Neutrophil (primary cell): ENCODE results near the gene NOP9.

ENCODE experiments used
- H3K27ac ChIP-seq: fragments of 200-600 bp; sonication (generic); 2 replicates; pipeline ENCODE4 v1.5.1; 2016; ENCODE audit warnings: mild to moderate bottlenecking, moderate library complexity
- H3K27me3 ChIP-seq: fragments of 200-600 bp; sonication (generic); 2 replicates; pipeline ENCODE4 v1.6.0; 2016; ENCODE audit warnings: mild to moderate bottlenecking
- H3K36me3 ChIP-seq: fragments of 200-600 bp; sonication (generic); 2 replicates; pipeline ENCODE4 v1.5.1; 2017
- H3K4me1 ChIP-seq, 2 experiments: fragments of 200-600 bp in 1 of 2; sonication (generic) in 1 of 2; 1 replicate in 1 of 2; 2 replicates in 1 of 2; pipeline versions ENCODE4 v1.5.1 to v1.6.1; 2013 to 2016; ENCODE audit warnings: low read depth in 1 of 2, low read length in 1 of 2, mild to moderate bottlenecking in 1 of 2, moderate library complexity in 1 of 2; ENCODE audit not compliant: control insufficient read depth in 1 of 2, insufficient read depth in 1 of 2
- H3K4me3 ChIP-seq, 2 experiments: fragments of 200-600 bp in 1 of 2; sonication (generic) in 1 of 2; 1 replicate in 1 of 2; 2 replicates in 1 of 2; pipeline ENCODE4 v1.5.1; 2013 to 2016; ENCODE audit warnings: low read depth in 1 of 2, low read length in 1 of 2, mild to moderate bottlenecking in 1 of 2, moderate library complexity in 1 of 2
- H3K9me3 ChIP-seq: fragments of 200-600 bp; sonication (generic); 2 replicates; pipeline ENCODE4 v1.5.1; 2016
- TF ChIP-seq, protein P1 (sequence below): fragments of 200-600 bp; sonication (generic); IDR thresholded peaks from 2 replicates; pipeline ENCODE4 v1.5.1; 2016; ENCODE audit warnings: antibody characterized with exemption

Gene NOP9

DNA sequence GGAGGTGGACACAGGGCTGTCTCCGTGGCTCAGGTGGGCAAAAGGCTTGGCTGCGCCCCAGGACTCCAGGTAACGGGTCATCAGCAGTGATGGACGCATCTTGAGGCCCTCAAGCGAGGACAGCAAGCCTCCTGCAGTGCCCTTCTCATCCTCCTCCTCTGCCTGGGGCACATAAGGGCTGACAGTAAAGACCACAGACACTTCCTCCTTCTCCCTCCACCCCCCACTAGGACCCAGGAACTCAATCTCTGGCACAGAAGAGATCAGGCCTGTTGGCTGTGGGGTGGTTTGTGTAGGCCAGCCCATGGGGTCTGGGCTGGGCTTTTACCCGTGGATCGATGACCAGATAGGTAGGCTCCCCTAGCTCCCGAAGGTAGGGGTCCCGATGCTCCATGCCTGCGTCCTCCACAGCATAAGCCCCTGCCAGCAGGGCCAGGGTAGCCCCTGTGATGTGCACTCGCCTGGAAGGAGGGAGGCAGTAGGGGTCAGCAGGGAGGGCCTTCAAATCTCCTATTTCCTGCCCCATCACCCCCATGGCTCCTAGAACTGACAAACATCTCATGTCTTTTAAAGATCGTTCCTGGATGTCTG lies 29.5 kb downstream of the NOP9 start:
- Histone ChIP-seq H3K27ac (peak overlapping the region; percentile 91), H3K9me3 (no peaks in the 10 kb centered on the region), H3K36me3 (peaks cover 5% of the 10 kb centered on the region), H3K4me1 (peaks cover 93 to 94% of the 10 kb centered on the region in 2 experiments), H3K4me3 (peak overlapping the region in 1 of 2 experiments; percentile 36), H3K27me3 (peaks cover 4% of the 10 kb centered on the region)
- TF ChIP-seq, protein P1, sequence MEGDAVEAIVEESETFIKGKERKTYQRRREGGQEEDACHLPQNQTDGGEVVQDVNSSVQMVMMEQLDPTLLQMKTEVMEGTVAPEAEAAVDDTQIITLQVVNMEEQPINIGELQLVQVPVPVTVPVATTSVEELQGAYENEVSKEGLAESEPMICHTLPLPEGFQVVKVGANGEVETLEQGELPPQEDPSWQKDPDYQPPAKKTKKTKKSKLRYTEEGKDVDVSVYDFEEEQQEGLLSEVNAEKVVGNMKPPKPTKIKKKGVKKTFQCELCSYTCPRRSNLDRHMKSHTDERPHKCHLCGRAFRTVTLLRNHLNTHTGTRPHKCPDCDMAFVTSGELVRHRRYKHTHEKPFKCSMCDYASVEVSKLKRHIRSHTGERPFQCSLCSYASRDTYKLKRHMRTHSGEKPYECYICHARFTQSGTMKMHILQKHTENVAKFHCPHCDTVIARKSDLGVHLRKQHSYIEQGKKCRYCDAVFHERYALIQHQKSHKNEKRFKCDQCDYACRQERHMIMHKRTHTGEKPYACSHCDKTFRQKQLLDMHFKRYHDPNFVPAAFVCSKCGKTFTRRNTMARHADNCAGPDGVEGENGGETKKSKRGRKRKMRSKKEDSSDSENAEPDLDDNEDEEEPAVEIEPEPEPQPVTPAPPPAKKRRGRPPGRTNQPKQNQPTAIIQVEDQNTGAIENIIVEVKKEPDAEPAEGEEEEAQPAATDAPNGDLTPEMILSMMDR = no peak

DNA sequence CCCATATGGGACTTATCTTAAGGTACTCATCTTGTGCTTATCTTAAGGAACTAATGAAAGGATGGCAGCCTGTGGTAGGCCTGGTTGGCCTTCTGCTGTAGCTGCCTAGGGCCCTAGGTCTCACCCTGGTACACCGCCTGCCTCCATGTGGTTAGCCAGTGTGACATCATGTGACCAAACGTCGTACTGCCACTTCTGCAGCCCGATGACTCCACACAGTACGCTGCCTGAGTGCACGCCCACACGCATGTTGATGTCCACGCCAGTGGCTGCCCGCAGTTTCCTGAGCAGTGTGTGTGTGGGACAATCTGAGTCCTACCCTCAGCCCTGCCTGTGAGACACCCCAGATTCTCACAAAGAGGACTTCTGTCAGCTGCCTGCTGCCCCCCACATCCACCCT lies 30.1 kb downstream of the NOP9 start:
- TF ChIP-seq, protein P1 = no peak
- H3K4me3 ChIP-seq = peak overlapping the region in 1 of 2 experiments; percentile 9
- H3K27ac ChIP-seq = peak overlapping the region; percentile 91
- H3K27me3 ChIP-seq = peaks cover 10% of the 10 kb centered on the region
- no peaks in the 10 kb centered on the region for H3K9me3 ChIP-seq
- peaks cover 5% of the 10 kb centered on the region for H3K36me3 ChIP-seq
- peaks cover 98 to 99% of the 10 kb centered on the region in 2 experiments for H3K4me1 ChIP-seq

DNA sequence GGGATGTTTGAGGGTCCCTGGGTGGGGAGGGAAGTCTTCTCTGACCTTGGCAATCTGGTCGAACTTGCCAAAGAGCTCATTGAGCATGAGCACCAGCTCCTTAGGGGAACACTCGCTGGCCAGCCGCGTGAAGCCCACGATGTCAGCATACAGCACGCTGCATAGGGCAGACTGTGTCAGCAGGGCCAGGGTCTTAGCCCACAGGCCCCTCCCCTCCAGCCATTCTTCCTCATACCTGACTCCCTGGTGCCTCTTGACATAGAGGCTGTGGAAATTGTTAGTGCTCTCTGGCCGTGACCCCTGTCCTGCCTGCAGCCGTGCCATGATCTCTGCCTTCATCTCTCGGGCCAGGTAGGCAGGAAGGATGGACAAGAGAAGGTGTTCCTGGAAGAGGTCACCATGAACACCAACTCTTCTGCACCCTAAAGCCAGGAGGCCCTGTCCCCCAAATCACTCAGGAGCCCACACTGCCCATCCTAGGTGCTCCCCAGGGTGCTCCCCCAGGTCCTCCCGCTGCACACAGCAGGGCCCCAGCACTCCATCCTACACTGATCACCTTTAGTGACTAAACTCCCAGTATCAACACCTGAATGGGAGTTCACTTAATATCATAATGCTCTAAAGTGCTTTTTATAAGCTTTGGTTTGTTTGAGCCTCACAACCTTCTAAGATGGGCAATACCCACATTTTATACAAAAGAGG lies 31.5 kb downstream of the NOP9 start:
- Histone ChIP-seq H3K27me3 (peaks cover 17% of the 10 kb centered on the region), H3K4me1 (peaks cover 99 to 100% of the 10 kb centered on the region in 2 experiments), H3K9me3 (no peaks in the 10 kb centered on the region), H3K36me3 (peaks cover 5% of the 10 kb centered on the region), H3K27ac (peak overlapping the region; percentile 91), H3K4me3 (peak overlapping the region in 1 of 2 experiments; percentile 72)
- TF ChIP-seq, protein P1 = no peak

- Histone ChIP-seq H3K4me1 (peaks cover 99 to 100% of the 10 kb centered on the region in 2 experiments), H3K27ac (peak overlapping the region; percentile 91), H3K27me3 (peaks cover 17% of the 10 kb centered on the region), H3K4me3 (peak overlapping the region; percentile 65 to 72), H3K36me3 (peaks cover 12% of the 10 kb centered on the region), H3K9me3 (no peaks in the 10 kb centered on the region)
- TF ChIP-seq, protein P1 = no peak
Measured at GRCh38 chr14:24331731-24332267, 32.1 kb downstream of the NOP9 start.

DNA sequence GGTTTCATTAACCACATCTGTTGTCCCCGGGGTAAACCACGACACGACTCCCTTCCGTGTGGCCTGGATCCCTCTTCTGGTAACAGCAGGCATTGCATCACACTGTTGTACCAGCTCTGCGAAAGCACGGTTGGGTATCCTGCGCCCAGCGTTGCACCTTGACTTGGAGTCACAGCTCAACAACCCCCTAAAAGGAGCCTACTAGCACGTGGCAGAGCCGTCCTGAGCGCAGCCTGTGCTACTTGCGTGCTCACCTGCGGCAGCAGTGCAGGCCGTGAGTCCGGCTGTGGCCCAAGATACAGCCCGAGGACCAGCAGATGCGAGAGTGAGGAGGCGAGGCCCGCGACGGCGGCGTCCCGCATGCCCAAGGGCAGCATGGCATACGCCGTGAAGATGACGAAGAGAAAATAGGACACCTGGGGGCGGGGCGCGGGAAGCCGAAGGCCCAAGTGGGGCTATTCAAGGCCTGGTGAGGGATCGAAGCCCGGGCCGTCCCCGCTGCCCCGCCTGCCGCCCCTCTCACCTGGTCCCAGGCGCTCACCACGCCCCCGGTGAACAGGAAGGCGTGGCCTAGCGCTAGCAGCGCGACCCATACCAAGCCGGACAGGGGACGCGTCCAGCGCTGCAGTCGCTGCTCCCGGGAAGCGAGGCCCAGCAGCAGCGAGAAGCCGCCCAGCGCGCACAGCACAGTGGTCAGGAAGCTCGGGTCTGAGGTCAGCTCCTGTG lies 32.8 kb downstream of the NOP9 start:
- Histone ChIP-seq H3K36me3 (peaks cover 18% of the 10 kb centered on the region), H3K27me3 (peaks cover 17% of the 10 kb centered on the region), H3K9me3 (no peaks in the 10 kb centered on the region), H3K4me3 (peak overlapping the region; percentile 65 to 72), H3K4me1 (peaks cover 97 to 100% of the 10 kb centered on the region in 2 experiments), H3K27ac (peak overlapping the region; percentile 91)
- TF ChIP-seq, protein P1 = peak; percentile 84
